Neural crest cell (in vitro differentiated cells): ENCODE results near the gene HDGFL2. TPM values are rescaled to one million over a fixed set of nuclear protein-coding genes. Genes with fewer than 3 reads are reported as not detected.

Experiments
- DNase-seq: peaks from one replicate; pipeline ENCODE4 v3.0.0; 2021; ENCODE audit warnings: low read depth, mixed read lengths, low spot score
- H3K27ac Mint-ChIP-seq: one replicate; pipeline ENCODE4 v1.8.0; 2021; ENCODE audit warnings: mild to moderate bottlenecking, mixed read lengths; ENCODE audit not compliant: unreplicated experiment
- H3K27me3 Mint-ChIP-seq: 2 replicates; pipeline ENCODE4 v1.8.0; 2021; ENCODE audit warnings: low read depth, mild to moderate bottlenecking, mixed read lengths
- H3K36me3 Mint-ChIP-seq: 2 replicates; pipeline ENCODE4 v1.8.0; 2021; ENCODE audit warnings: low read depth, mild to moderate bottlenecking, mixed read lengths
- H3K4me1 Mint-ChIP-seq: 2 replicates; pipeline ENCODE4 v1.8.0; 2021; ENCODE audit warnings: mixed read lengths
- H3K4me3 Mint-ChIP-seq: one replicate; pipeline ENCODE4 v1.8.0; 2021; ENCODE audit warnings: mild to moderate bottlenecking, mixed read lengths
- H3K9me3 Mint-ChIP-seq: 2 replicates; pipeline ENCODE4 v1.8.0; 2021; ENCODE audit warnings: mixed read lengths
- total RNA-seq: library from RNA; stranded (reverse); gene quantifications from 2 replicates; pipeline ENCODE4 v1.2.1, GENCODE V29; 2021
- TF ChIP-seq, protein P1 (sequence below): fragments of 200-600 bp; sonication (generic); conservative IDR thresholded peaks from 2 replicates; pipeline ENCODE4 v1.5.0; 2021; ENCODE audit warnings: antibody characterized with exemption, mild to moderate bottlenecking

The HDGFL2 gene
- total RNA-seq, 1 donor from 2014 or later = 110 TPM

DNA sequence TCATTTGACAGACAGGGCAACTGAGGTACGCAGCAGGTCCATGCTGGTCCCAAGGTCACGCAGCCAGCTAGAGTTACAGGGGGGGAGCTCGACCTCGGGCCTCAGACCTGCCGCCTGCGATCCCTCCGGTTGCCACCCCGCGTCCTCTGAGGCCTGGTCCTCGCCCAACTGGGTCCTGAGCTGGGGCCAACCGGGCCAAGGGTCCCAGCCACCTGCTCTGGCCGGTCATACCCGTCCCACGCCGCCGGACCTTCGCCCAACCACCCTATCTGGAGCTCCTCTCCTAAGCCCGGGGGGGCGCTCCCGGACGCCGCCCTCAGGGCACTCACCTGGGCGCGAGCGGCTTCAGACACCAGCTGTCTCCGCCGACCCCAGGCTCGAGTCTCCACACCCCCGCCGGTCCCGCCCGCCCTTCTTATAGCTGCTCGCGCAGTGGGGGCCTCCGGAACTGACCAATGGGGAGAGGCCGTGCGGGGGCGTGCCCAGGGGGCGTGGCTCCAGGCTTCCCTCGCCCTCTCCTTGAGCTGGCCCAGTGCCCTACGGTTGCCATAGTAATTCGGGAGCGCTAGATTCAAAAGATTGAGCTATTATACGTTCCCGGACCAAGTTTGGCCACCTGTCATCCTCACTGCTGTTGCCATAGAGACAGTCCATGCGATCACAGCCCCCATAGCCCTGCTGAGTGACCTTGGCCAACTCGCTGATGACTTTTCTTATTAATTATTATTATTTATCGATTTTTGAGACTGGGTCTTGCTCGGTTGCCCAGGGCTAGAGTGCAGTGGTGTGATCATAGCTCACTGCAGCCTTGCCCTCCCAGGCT lies 63.0 kb downstream of the HDGFL2 start, which contains the start of gene PLIN5:
Gene PLIN5 (minus strand): TSS at position 389 of the 823 bp plus-strand sequence. CDS start 1,150 bp downstream, outside the sequence.
- Mint-ChIP-seq H3K27me3 (peaks cover 2% of the 10 kb centered on the region), H3K4me3 (peak within 1 kb of the TSS; percentile 38), H3K27ac (peak within 1 kb of the TSS; percentile 52), H3K36me3 (no peaks in the 10 kb centered on the region), H3K9me3 (no peaks in the 10 kb centered on the region), H3K4me1 (peaks cover 9% of the 10 kb centered on the region)
- peak; percentile 83 for DNase-seq
- TF ChIP-seq, protein P1, sequence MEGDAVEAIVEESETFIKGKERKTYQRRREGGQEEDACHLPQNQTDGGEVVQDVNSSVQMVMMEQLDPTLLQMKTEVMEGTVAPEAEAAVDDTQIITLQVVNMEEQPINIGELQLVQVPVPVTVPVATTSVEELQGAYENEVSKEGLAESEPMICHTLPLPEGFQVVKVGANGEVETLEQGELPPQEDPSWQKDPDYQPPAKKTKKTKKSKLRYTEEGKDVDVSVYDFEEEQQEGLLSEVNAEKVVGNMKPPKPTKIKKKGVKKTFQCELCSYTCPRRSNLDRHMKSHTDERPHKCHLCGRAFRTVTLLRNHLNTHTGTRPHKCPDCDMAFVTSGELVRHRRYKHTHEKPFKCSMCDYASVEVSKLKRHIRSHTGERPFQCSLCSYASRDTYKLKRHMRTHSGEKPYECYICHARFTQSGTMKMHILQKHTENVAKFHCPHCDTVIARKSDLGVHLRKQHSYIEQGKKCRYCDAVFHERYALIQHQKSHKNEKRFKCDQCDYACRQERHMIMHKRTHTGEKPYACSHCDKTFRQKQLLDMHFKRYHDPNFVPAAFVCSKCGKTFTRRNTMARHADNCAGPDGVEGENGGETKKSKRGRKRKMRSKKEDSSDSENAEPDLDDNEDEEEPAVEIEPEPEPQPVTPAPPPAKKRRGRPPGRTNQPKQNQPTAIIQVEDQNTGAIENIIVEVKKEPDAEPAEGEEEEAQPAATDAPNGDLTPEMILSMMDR = no peak

DNA sequence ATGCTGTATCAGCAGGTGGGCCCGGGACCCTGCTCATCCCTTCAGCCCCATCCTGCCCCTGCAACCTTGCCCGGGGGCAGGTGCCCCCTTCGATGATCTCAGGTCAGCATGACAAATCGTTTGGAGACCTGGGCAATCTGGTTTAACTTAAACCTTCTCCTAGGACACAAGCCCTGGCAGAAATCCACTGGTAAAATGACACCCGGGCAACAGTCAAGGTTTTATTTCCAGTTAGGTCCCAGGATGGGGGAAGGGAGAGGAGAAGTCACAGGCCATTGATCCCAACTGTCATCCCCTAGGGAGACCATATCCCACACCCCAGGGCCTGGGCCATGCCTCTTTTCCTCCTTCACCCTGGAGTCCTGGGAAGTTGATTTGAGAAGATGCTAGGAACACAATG lies 64.7 kb downstream of the HDGFL2 start:
- H3K27ac Mint-ChIP-seq = no peak overlapping the region
- H3K36me3 Mint-ChIP-seq = no peaks in the 10 kb centered on the region
- no peaks in the 10 kb centered on the region for H3K9me3 Mint-ChIP-seq
- H3K27me3 Mint-ChIP-seq = peaks cover 2% of the 10 kb centered on the region
- TF ChIP-seq, protein P1 = no peak
- no peak overlapping the region for H3K4me3 Mint-ChIP-seq
- no peak for DNase-seq
- H3K4me1 Mint-ChIP-seq = peaks cover 10% of the 10 kb centered on the region

DNA sequence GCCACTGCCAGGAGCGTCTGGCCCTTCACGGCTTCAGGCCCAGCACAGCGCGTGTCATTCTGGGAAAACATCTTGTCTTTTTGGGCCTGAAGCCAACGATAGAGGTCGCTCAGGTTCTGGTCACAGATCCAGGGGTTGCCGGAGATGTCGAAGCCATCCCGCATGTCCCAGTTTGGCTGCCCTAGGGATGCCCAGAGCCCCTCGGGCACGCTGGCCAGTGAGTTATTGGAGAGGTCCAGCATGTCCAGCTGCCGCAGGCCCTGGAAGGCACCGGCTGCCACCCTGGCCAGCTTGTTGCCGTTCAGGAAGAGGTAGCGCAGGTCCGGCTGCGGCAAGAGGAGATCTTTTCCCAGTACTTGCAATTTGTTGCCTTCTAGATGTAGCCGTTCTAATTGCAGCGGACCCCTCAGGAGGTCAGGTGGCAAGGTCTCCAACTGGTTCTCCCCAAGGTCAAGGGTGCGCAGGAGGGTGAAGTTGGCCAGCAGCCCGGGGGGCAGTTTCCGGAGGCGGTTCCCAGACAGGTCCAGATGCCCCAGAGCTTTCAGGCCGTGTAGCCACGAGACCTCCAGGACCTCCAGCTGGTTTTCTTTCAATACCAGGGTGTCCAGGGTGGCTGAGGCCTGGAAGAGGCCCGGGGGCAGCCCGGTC lies 66.0 kb downstream of the HDGFL2 start:
- Mint-ChIP-seq H3K4me1 (peaks cover 10% of the 10 kb centered on the region), H3K9me3 (no peaks in the 10 kb centered on the region), H3K27ac (no peak overlapping the region), H3K27me3 (peaks cover 2% of the 10 kb centered on the region), H3K4me3 (no peak overlapping the region), H3K36me3 (no peaks in the 10 kb centered on the region)
- TF ChIP-seq, protein P1 = no peak
- no peak for DNase-seq

GRCh38 chr19:4538601-4538954 lies 66.5 kb downstream of the HDGFL2 start:
- Mint-ChIP-seq H3K9me3 (no peaks in the 10 kb centered on the region), H3K4me3 (no peak overlapping the region), H3K27me3 (no peaks in the 10 kb centered on the region), H3K4me1 (peaks cover 10% of the 10 kb centered on the region), H3K27ac (no peak overlapping the region), H3K36me3 (no peaks in the 10 kb centered on the region)
- no peak for DNase-seq
- TF ChIP-seq, protein P1 = no peak

DNA sequence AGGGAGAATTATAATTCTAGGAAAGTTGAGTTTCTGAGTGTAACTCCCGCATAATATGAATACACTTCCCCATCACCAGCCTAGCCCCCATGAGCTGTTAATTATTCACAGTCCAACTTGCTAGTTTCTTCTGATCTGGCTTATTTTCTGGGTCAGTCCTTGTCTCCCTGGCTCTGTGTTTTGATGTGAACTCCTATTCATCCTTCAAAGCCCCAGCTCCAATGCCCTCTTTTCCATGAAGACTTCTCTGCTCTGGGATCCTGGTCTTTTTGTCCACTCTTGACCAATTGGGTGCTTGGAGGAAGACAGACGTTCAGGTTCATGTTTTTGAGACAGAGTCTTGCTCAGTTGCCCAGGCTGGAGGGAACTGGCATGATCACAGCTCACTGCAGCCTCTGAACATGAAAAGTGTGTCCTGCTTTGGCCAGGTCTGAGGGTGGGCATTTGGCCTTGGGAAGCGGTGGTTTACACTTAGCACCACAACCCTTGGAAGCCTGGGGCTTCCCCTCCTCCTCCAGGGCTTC lies 67.1 kb downstream of the HDGFL2 start:
- Mint-ChIP-seq H3K36me3 (no peaks in the 10 kb centered on the region), H3K9me3 (no peaks in the 10 kb centered on the region), H3K4me3 (no peak overlapping the region), H3K27me3 (no peaks in the 10 kb centered on the region), H3K27ac (no peak overlapping the region), H3K4me1 (peaks cover 10% of the 10 kb centered on the region)
- TF ChIP-seq, protein P1 = no peak
- DNase-seq = no peak
